WI38 (cell line): Measurements from ENCODE around the gene BAIAP3.

Experiments
- H3K4me3 ChIP-seq: 2 replicates; pipeline ENCODE4 v1.5.1; 2011; ENCODE audit warnings: low read depth, mild to moderate bottlenecking, control low read depth, low read length
- CTCF ChIP-seq: IDR thresholded peaks from 2 replicates; pipeline ENCODE4 v1.5.1; 2012; ENCODE audit warnings: low read depth, mild to moderate bottlenecking, control low read depth, low read length

BAIAP3 gene

GRCh38 chr16:1362807-1363206 is 29.4 kb downstream of the BAIAP3 start:
- no peak for TF ChIP-seq CTCF
- no peak overlapping the region for H3K4me3 ChIP-seq

- no peak overlapping the region for H3K4me3 ChIP-seq
- TF ChIP-seq CTCF: peak; percentile 58
These were observed 30.1 kb downstream of the BAIAP3 start for GRCh38 chr16:1363501-1364041.

GRCh38 chr16:1364510-1364909 is 31.1 kb downstream of the BAIAP3 start:
- no peak overlapping the region for H3K4me3 ChIP-seq
- TF ChIP-seq CTCF: no peak

GRCh38 chr16:1366060-1366711 is 32.7 kb downstream of the BAIAP3 start:
- no peak for TF ChIP-seq CTCF

GRCh38 chr16:1366712-1367299 is 33.4 kb downstream of the BAIAP3 start:
- TF ChIP-seq CTCF: no peak
- H3K4me3 ChIP-seq: no peak overlapping the region

More at GRCh38 chr16:1366060-1366711, 32.7 kb downstream of the BAIAP3 start:
- no peak overlapping the region for H3K4me3 ChIP-seq

- TF ChIP-seq CTCF: no peak
These were observed 34.2 kb downstream of the BAIAP3 start for GRCh38 chr16:1367486-1368174.

More at GRCh38 chr16:1367486-1368174, 34.2 kb downstream of the BAIAP3 start:
- no peak overlapping the region for H3K4me3 ChIP-seq
